A549 (cell line): ENCODE results near the gene DENND5A.

ENCODE experiments used
- CBX8 ChIP-seq: fragments of 200-600 bp; sonication (generic); IDR thresholded peaks from 2 replicates; pipeline ENCODE4 v1.6.1; 2016
- CEBPB ChIP-seq, 2 experiments: fragments of >200 bp in 1 of 2; sonication (Bioruptor Twin) in 1 of 2; formaldehyde crosslinking in 1 of 2; IDR thresholded peaks; 2 replicates each; pipeline ENCODE4 v1.6.1; 2012 to 2016
- CHD2 ChIP-seq: fragments of 150-350 bp; IDR thresholded peaks from 2 replicates; pipeline ENCODE4 v1.6.1; 2014; ENCODE audit warnings: low read length; ENCODE audit not compliant: partially characterized antibody
- POLR2A ChIP-seq: IDR thresholded peaks from 2 replicates; pipeline ENCODE4 v1.6.1; 2012; ENCODE audit warnings: mild to moderate bottlenecking, low read length
- SMC3 ChIP-seq: fragments of >200 bp; sonication (Bioruptor Twin); formaldehyde crosslinking; IDR thresholded peaks from 3 replicates; pipeline ENCODE4 v1.6.1; 2018; ENCODE audit warnings: inconsistent platforms
- TF ChIP-seq, protein P1 (sequence below): fragments of >200 bp; sonication (Bioruptor Twin); formaldehyde crosslinking; IDR thresholded peaks from 3 replicates; pipeline ENCODE4 v1.5.1; 2016
- TF ChIP-seq, protein P2 (sequence below): fragments of 200-600 bp; sonication (generic); IDR thresholded peaks from 2 replicates; pipeline ENCODE4 v1.6.1; 2016; ENCODE audit warnings: antibody characterized with exemption, mild to moderate bottlenecking, moderate library complexity

DNA sequence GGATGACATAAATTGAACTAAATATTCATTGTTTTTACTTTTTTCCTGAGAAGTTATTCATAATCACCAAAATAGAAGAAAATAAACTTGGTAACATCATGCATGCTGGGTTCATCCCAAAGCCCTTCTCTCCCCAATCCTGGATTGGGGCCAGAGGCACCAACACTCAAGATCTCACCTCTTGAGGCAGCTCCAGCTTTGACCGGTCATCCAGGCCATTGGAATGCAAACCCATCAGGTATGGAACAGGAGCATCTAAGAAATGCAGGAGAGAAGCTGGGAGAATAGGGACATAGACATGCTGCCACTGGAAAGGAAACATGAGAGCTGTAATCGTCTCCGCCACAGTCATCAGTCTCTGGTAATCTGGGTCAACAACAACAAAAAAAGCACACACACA, 71.8 kb downstream of the DENND5A start:
- TF ChIP-seq CEBPB (IDR thresholded peaks at IDR 0.05) = no peak
- no peak for TF ChIP-seq POLR2A
- TF ChIP-seq, protein P1, sequence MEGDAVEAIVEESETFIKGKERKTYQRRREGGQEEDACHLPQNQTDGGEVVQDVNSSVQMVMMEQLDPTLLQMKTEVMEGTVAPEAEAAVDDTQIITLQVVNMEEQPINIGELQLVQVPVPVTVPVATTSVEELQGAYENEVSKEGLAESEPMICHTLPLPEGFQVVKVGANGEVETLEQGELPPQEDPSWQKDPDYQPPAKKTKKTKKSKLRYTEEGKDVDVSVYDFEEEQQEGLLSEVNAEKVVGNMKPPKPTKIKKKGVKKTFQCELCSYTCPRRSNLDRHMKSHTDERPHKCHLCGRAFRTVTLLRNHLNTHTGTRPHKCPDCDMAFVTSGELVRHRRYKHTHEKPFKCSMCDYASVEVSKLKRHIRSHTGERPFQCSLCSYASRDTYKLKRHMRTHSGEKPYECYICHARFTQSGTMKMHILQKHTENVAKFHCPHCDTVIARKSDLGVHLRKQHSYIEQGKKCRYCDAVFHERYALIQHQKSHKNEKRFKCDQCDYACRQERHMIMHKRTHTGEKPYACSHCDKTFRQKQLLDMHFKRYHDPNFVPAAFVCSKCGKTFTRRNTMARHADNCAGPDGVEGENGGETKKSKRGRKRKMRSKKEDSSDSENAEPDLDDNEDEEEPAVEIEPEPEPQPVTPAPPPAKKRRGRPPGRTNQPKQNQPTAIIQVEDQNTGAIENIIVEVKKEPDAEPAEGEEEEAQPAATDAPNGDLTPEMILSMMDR = no peak
- no peak for TF ChIP-seq CBX8
- TF ChIP-seq CHD2 = no peak
- TF ChIP-seq SMC3 = no peak
- TF ChIP-seq, protein P2, sequence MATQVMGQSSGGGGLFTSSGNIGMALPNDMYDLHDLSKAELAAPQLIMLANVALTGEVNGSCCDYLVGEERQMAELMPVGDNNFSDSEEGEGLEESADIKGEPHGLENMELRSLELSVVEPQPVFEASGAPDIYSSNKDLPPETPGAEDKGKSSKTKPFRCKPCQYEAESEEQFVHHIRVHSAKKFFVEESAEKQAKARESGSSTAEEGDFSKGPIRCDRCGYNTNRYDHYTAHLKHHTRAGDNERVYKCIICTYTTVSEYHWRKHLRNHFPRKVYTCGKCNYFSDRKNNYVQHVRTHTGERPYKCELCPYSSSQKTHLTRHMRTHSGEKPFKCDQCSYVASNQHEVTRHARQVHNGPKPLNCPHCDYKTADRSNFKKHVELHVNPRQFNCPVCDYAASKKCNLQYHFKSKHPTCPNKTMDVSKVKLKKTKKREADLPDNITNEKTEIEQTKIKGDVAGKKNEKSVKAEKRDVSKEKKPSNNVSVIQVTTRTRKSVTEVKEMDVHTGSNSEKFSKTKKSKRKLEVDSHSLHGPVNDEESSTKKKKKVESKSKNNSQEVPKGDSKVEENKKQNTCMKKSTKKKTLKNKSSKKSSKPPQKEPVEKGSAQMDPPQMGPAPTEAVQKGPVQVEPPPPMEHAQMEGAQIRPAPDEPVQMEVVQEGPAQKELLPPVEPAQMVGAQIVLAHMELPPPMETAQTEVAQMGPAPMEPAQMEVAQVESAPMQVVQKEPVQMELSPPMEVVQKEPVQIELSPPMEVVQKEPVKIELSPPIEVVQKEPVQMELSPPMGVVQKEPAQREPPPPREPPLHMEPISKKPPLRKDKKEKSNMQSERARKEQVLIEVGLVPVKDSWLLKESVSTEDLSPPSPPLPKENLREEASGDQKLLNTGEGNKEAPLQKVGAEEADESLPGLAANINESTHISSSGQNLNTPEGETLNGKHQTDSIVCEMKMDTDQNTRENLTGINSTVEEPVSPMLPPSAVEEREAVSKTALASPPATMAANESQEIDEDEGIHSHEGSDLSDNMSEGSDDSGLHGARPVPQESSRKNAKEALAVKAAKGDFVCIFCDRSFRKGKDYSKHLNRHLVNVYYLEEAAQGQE = no peak
